SK-N-SH (cell line): ENCODE measurements around the gene CDK9.

Experiments used
- EZH2phosphoT487 ChIP-seq: fragments of 200-600 bp; sonication (generic); IDR thresholded peaks from 2 replicates; pipeline ENCODE4 v1.6.1; 2017; ENCODE audit warnings: low read depth, mixed run types, mild to moderate bottlenecking, antibody characterized with exemption, moderate library complexity, borderline replicate concordance
- POLR2AphosphoS5 ChIP-seq: IDR thresholded peaks from 2 replicates; pipeline ENCODE4 v1.6.1; 2012; ENCODE audit warnings: low read depth, low read length
- SIN3A ChIP-seq: IDR thresholded peaks from 2 replicates; pipeline ENCODE4 v1.6.1; 2012; ENCODE audit warnings: low read depth, mild to moderate bottlenecking, low read length, moderate library complexity, borderline replicate concordance
- SMC3 ChIP-seq: IDR thresholded peaks from 2 replicates; pipeline ENCODE4 v1.6.1; 2012; ENCODE audit warnings: low read depth, low read length, improper control_type of control experiment
- TEAD4 ChIP-seq: IDR thresholded peaks from 2 replicates; pipeline ENCODE4 v1.4.0; 2012; ENCODE audit warnings: mild to moderate bottlenecking, borderline replicate concordance; ENCODE audit not compliant: insufficient read depth
- YY1 ChIP-seq: IDR thresholded peaks from 2 replicates; pipeline ENCODE4 v1.4.0; 2012; ENCODE audit warnings: low read depth, mild to moderate bottlenecking
- TF ChIP-seq, protein P1 (sequence below): fragments of 200-600 bp; sonication (generic); IDR thresholded peaks from 2 replicates; pipeline ENCODE4 v1.6.1; 2017; ENCODE audit warnings: antibody characterized with exemption, mild to moderate bottlenecking, moderate library complexity

DNA sequence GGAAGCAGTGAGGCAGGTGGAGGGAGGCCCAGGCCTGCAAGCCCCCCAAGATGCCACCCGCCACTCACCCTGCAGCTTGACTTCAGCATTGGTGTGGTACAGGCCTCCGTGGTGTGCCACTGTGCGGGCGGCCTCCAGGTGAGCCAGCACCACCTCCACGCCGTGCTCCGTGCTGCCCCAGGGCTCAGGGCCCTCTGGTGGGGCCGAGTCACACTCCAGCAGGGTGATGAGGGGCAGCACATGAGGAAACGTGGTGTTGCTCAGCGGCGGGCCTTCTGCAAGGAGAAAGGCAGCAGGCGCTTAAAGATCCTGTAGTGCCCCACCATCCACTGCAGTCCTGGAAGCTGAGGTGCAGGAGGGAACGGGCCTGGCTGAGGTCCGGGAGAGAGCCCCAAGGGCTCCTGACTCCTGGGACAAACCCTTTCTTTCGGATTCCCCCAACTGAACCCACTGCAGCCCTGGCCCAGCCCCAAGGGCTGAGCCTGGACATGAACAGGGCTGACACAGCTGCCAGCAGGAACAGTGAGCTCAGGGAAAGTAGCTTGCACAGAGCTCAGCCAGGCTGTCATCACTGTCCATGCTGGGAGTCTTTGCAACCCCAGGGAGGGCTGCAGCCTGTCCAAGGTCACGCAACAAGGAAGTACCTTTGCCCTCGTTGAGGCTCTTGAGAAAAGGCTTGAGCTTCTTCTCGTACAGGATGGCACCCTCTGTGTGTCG, 46.1 kb upstream of the CDK9 start:
- no peak for TF ChIP-seq YY1
- TF ChIP-seq, protein P1, sequence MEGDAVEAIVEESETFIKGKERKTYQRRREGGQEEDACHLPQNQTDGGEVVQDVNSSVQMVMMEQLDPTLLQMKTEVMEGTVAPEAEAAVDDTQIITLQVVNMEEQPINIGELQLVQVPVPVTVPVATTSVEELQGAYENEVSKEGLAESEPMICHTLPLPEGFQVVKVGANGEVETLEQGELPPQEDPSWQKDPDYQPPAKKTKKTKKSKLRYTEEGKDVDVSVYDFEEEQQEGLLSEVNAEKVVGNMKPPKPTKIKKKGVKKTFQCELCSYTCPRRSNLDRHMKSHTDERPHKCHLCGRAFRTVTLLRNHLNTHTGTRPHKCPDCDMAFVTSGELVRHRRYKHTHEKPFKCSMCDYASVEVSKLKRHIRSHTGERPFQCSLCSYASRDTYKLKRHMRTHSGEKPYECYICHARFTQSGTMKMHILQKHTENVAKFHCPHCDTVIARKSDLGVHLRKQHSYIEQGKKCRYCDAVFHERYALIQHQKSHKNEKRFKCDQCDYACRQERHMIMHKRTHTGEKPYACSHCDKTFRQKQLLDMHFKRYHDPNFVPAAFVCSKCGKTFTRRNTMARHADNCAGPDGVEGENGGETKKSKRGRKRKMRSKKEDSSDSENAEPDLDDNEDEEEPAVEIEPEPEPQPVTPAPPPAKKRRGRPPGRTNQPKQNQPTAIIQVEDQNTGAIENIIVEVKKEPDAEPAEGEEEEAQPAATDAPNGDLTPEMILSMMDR: no peak
- TF ChIP-seq TEAD4: no peak
- no peak for TF ChIP-seq SMC3
- TF ChIP-seq EZH2phosphoT487: no peak
- TF ChIP-seq POLR2AphosphoS5: no peak
- no peak for TF ChIP-seq SIN3A
